ENCODE data around the gene FAM83G. TPM values are rescaled to one million over a fixed set of nuclear protein-coding genes. Genes with fewer than 3 reads are reported as not detected.

The FAM83G gene
- total RNA-seq, 1 experiment from 2014 or later, result 24.3 TPM

- H3K36me3 Mint-ChIP-seq (ENCODE audit: insufficient read depth, unreplicated experiment), result peaks cover 35% of the 10 kb centered on the region
- CTCF ChIA-PET, result no interaction called here
- H3K9me3 ChIP-seq, result no peaks in the 10 kb centered on the region
Measured at GRCh38 chr17:18985475-18985874, 19.1 kb downstream of the FAM83G start.

GRCh38 chr17:18984273-18985114, 20.1 kb downstream of the FAM83G start:
- no peak overlapping the region for H3K27ac Mint-ChIP-seq (ENCODE audit: unreplicated experiment)

More at GRCh38 chr17:18985475-18985874, 19.1 kb downstream of the FAM83G start:
- Mint-ChIP-seq H3K9me3 (ENCODE audit: unreplicated experiment) (no peaks in the 10 kb centered on the region), H3K27me3 (ENCODE audit: insufficient read depth, unreplicated experiment) (no peaks in the 10 kb centered on the region), H3K4me3 (ENCODE audit: unreplicated experiment) (no peak overlapping the region), H3K4me1 (ENCODE audit: low read depth, unreplicated experiment) (peaks cover 16% of the 10 kb centered on the region), H3K27ac (ENCODE audit: unreplicated experiment) (no peak overlapping the region)
- intact Hi-C loops (cut with micrococcal nuclease; ENCODE audit: unreplicated experiment), result no loop called here
- peaks cover 49% of the 10 kb centered on the region for H3K4me1 ChIP-seq
- DNase-seq, result no peak
- no peak for TF ChIP-seq CTCF (IDR thresholded peaks at IDR 0.05; ENCODE audit: insufficient read depth in 1 of 2, low read depth in 1 of 2, low read length in 1 of 2, severe bottlenecking in 1 of 2, unreplicated experiment in 1 of 2)
- peaks cover 2% of the 10 kb centered on the region; the same call in 1 of the 2 replicates for H3K36me3 ChIP-seq (ENCODE audit: control insufficient read depth, insufficient read depth, low read length)
- BruUV-seq (replicated peaks), result no TSS peak
- H3K4me3 ChIP-seq (ENCODE audit: low read depth, low read length), result no peak overlapping the region
- POLR2A ChIA-PET, result interaction anchor here (1.0 kb wide), 1 partner anchor 16 kb away, joined by 3 read pairs; no protein-coding TSS in a partner anchor
- no peaks in the 10 kb centered on the region for H3K27me3 ChIP-seq (replicated peaks; ENCODE audit: control insufficient read depth, insufficient read depth, low read length)

More at GRCh38 chr17:18984273-18985114, 20.1 kb downstream of the FAM83G start:
- H3K36me3 ChIP-seq (ENCODE audit: control insufficient read depth, insufficient read depth, low read length), result peaks cover 2% of the 10 kb centered on the region; the same call in 1 of the 2 replicates
- H3K27me3 Mint-ChIP-seq (ENCODE audit: insufficient read depth, unreplicated experiment), result no peaks in the 10 kb centered on the region
- peak in 1 of 2 experiments; percentile 37 for DNase-seq
- H3K9me3 ChIP-seq, result no peaks in the 10 kb centered on the region
- H3K4me1 ChIP-seq, result peaks cover 40% of the 10 kb centered on the region
- ChIA-PET POLR2A (interaction anchor here (0.6 kb wide), 1 partner anchor 619 kb away, joined by 3 read pairs; no protein-coding TSS in a partner anchor), CTCF (no interaction called here)
- no peak for TF ChIP-seq CTCF (IDR thresholded peaks at IDR 0.05; ENCODE audit: insufficient read depth in 1 of 2, low read depth in 1 of 2, low read length in 1 of 2, severe bottlenecking in 1 of 2, unreplicated experiment in 1 of 2)
- H3K4me1 Mint-ChIP-seq (ENCODE audit: low read depth, unreplicated experiment), result peaks cover 9% of the 10 kb centered on the region
- H3K36me3 Mint-ChIP-seq (ENCODE audit: insufficient read depth, unreplicated experiment), result peaks cover 40% of the 10 kb centered on the region
- intact Hi-C loops (cut with micrococcal nuclease; ENCODE audit: unreplicated experiment), result no loop called here
- BruUV-seq (replicated peaks), result no TSS peak
- H3K27me3 ChIP-seq (replicated peaks; ENCODE audit: control insufficient read depth, insufficient read depth, low read length), result no peaks in the 10 kb centered on the region
- no peaks in the 10 kb centered on the region for H3K9me3 Mint-ChIP-seq (ENCODE audit: unreplicated experiment)
- H3K4me3 ChIP-seq (ENCODE audit: low read depth, low read length), result no peak overlapping the region
- no peak overlapping the region for H3K4me3 Mint-ChIP-seq (ENCODE audit: unreplicated experiment)

Data from Caco-2 (cell line).